Nephron (organoid): ENCODE data around the gene GDPD5.
A peak's percentile ranks its signal among the peaks of the same experiment; 100 is the strongest.

ENCODE experiments used
- H3K27ac Mint-ChIP-seq, 3 experiments: 2 replicates each; pipeline ENCODE4 v1.8.0; 2020; ENCODE audit warnings: mixed read lengths in 3 of 3, mild to moderate bottlenecking in 2 of 3, moderate library complexity in 1 of 3
- H3K27me3 Mint-ChIP-seq: 2 replicates; pipeline ENCODE4 v1.8.0; 2021; ENCODE audit warnings: low read depth, mild to moderate bottlenecking, moderate library complexity, mixed read lengths
- H3K36me3 Mint-ChIP-seq: 2 replicates; pipeline ENCODE4 v1.8.0; 2020; ENCODE audit warnings: low read depth, mixed read lengths
- H3K4me1 Mint-ChIP-seq: 2 replicates; pipeline ENCODE4 v1.8.0; 2020; ENCODE audit warnings: mixed read lengths
- H3K4me3 Mint-ChIP-seq, 3 experiments: 2 replicates each; pipeline ENCODE4 v1.8.0; 2020; ENCODE audit warnings: mild to moderate bottlenecking in 3 of 3, mixed read lengths in 3 of 3, moderate library complexity in 2 of 3
- H3K9me3 Mint-ChIP-seq: 2 replicates; pipeline ENCODE4 v1.8.0; 2020; ENCODE audit warnings: mixed read lengths
- TF ChIP-seq, protein P1 (sequence below), 3 experiments: fragments of 200-600 bp; sonication (generic); IDR thresholded peaks; one replicate each; pipeline ENCODE4 v1.5.0; 2021; ENCODE audit warnings: antibody characterized with exemption in 3 of 3; ENCODE audit not compliant: unreplicated experiment in 3 of 3

The GDPD5 gene

DNA sequence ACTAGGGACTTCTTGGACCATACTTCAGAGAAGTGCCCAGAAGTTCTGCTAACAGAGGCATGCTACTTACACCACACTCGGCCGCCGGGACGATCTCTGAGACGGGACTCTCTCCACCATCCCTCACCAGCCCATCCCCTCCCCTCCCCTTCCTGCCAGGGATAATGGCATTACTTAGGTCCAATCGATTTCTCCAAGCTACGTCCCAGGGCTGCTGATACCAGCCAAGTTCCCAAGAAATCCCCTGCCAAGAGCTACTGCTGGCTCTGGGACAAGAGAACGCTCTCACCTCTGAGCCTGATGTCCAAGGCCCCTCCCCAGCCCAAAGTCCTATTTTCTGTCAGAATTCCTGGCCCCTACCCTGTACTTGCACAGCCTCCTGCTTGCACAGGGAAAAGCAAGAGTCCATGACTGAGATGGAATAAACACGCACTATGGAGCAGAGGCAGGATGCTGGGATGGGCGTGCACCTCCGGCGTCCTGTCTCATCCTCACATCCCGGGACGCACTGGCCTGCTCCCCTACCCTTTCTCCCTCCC lies 42.7 kb downstream of the GDPD5 start:
- Mint-ChIP-seq H3K27me3 (no peaks in the 10 kb centered on the region), H3K36me3 (no peaks in the 10 kb centered on the region), H3K4me1 (peaks cover 19% of the 10 kb centered on the region), H3K9me3 (no peaks in the 10 kb centered on the region), H3K4me3 (no peak overlapping the region), H3K27ac (no peak overlapping the region)
- TF ChIP-seq, protein P1, sequence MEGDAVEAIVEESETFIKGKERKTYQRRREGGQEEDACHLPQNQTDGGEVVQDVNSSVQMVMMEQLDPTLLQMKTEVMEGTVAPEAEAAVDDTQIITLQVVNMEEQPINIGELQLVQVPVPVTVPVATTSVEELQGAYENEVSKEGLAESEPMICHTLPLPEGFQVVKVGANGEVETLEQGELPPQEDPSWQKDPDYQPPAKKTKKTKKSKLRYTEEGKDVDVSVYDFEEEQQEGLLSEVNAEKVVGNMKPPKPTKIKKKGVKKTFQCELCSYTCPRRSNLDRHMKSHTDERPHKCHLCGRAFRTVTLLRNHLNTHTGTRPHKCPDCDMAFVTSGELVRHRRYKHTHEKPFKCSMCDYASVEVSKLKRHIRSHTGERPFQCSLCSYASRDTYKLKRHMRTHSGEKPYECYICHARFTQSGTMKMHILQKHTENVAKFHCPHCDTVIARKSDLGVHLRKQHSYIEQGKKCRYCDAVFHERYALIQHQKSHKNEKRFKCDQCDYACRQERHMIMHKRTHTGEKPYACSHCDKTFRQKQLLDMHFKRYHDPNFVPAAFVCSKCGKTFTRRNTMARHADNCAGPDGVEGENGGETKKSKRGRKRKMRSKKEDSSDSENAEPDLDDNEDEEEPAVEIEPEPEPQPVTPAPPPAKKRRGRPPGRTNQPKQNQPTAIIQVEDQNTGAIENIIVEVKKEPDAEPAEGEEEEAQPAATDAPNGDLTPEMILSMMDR (IDR thresholded peaks at IDR 0.05; ENCODE audit: unreplicated experiment in 3 of 3): no peak

DNA sequence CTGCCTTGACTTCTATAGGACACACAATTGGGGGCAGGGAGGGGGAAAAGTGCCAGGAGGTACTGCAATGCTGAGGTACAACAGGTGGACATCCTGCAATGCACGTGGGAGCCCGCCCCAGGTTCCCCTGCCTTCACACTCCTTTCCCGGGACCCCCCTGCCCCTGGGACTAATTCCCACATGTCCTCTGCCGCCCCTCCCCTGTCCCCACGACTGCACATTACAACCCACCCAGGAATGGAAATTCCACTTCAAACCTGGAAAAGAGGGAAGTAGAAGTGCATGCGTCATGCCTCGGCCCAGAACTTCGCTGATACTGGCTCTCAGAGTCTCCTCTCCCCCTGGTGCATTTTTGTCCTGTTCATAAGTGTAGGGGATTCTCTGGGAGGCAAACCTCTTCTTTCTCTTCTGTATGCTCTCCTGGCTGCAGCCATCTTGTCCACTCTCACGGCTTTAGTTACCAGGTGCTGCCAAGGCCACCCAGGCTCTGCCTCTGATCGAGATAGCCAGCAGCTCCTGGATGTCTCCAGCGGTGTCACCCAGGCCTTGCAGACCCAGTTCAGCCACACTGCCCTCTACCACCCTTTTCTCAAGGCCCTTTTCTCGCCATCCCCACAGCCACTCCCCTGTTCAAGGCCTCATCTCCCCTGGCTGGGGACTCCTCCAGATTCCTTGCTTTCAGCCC lies 43.7 kb downstream of the GDPD5 start:
- Mint-ChIP-seq H3K27me3 (no peaks in the 10 kb centered on the region), H3K9me3 (no peaks in the 10 kb centered on the region), H3K4me1 (peaks cover 21% of the 10 kb centered on the region), H3K4me3 (no peak overlapping the region), H3K27ac (no peak overlapping the region), H3K36me3 (no peaks in the 10 kb centered on the region)
- TF ChIP-seq, protein P1 (IDR thresholded peaks at IDR 0.05; ENCODE audit: unreplicated experiment in 3 of 3): no peak

DNA sequence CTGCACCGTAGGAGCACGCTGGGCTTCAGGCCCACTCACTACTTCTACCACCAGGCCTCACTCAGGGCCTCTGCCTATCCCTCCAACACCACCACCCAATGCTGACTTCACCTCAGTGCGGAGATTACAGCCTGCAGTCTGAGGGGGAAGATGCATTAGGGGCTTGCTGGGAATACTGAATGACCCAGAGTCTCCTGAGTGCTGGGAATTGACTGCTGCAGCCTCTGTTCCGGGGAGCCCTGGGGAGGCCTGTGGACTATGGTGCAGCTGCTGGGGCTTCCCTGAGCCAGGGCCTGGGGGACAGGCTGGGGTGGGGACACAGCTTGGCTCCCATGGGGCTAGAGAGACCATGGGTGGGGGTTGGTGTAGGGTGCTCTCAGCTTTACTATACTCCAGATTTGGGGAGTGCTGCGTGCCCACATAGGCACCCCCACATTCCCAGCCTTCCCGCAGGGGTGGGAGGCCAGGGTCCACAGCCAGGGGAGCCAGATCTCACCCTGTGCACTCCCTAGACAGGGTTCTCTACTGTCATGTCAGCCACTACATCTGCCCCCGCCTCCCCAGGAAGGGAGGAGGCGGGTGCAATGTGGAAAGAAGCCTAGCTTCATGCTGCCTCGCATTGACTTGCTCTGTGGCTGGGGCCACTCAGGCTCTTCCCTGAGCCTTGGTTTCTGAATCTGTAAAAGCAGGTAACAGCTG lies 44.4 kb downstream of the GDPD5 start:
- H3K27ac Mint-ChIP-seq: peak overlapping the region in 1 of 3 experiments; percentile 50
- H3K36me3 Mint-ChIP-seq: no peaks in the 10 kb centered on the region
- H3K4me3 Mint-ChIP-seq: no peak overlapping the region
- no peaks in the 10 kb centered on the region for H3K27me3 Mint-ChIP-seq
- H3K4me1 Mint-ChIP-seq: peaks cover 21% of the 10 kb centered on the region
- TF ChIP-seq, protein P1 (IDR thresholded peaks at IDR 0.05; ENCODE audit: unreplicated experiment in 3 of 3): no peak
- H3K9me3 Mint-ChIP-seq: no peaks in the 10 kb centered on the region

DNA sequence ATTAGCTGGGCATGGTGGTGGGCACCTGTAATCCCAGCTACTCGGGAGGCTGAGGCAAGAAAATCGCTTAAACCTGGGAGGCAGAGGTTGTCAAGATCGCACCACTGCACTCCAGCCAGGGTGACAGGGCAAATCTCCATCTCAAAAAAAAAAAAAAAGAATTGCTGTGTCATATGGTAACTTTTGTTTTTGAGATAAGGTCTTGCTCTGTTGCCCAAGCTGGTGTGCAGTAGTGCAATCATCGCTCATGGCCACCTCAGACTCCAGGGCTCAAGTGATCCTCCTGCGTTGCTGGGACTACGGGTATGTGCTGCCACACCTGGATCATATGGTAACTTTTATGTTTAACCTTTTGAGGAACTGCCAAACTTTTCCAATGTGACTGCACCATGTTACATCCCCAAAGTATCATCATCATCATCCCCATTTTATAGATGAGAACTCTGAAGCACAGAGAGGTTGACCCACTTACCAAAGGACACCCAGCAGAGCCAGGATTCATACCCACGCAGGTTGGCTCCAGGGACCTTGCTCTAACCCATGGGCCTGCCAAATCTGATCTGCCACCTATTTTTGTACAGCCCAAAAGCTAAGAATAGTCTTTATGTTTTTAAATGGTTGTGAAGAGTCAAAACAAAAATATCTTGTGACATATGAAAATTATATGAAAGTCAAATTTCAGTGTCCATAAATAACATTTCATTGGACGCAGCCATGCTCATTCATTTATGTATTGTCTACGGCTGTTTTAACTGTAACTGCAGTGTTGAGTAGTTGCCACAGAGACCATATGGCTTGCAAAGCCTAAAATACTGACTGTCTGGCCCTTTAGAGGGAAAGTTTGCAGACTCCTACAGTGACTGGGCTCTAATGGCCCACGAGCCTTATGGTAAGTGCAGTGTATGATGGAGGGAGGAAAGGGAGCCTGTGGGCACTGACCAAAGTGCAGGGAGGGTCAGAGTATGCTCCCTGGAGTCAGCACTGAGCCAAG lies 45.3 kb downstream of the GDPD5 start:
- H3K4me1 Mint-ChIP-seq: peaks cover 29% of the 10 kb centered on the region
- H3K27ac Mint-ChIP-seq: peak overlapping the region; percentile 2 to 50 (median 12)
- H3K9me3 Mint-ChIP-seq: no peaks in the 10 kb centered on the region
- TF ChIP-seq, protein P1 (IDR thresholded peaks at IDR 0.05; ENCODE audit: unreplicated experiment in 3 of 3): no peak
- no peak overlapping the region for H3K4me3 Mint-ChIP-seq
- H3K36me3 Mint-ChIP-seq: no peaks in the 10 kb centered on the region
- H3K27me3 Mint-ChIP-seq: no peaks in the 10 kb centered on the region

DNA sequence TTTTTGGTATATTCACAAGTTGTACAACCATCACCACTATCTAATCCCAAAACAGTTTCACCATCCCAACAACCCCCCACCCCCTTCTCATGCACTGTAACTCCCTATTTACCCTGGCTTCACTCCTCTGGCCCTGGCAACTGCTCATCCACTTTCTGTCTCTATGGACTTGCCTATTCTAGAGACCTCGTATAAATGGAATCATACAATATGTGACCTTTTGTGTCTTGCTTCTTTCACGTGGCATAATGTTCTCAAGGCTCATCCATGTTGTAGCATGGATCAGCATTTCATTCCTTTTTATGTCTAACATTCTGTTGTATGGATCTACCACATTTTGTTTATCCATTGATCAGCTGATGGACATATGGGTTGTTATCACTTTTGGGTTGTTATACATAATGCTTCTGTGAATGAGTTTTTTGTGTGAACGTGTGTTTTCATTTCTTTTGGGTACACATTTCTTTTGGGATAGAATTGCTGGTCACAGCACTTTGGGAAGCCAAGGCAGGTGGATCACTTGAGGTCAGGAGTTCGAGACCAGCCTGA lies 46.1 kb downstream of the GDPD5 start:
- Mint-ChIP-seq H3K9me3 (no peaks in the 10 kb centered on the region), H3K27me3 (no peaks in the 10 kb centered on the region), H3K27ac (peak overlapping the region; percentile 8 to 87 (median 44)), H3K4me1 (peaks cover 37% of the 10 kb centered on the region), H3K36me3 (no peaks in the 10 kb centered on the region), H3K4me3 (no peak overlapping the region)
- TF ChIP-seq, protein P1 (IDR thresholded peaks at IDR 0.05; ENCODE audit: unreplicated experiment in 3 of 3): no peak
